Measurements from ENCODE around the gene ZFP36L1.

- TF ChIP-seq POLR2A (IDR thresholded peaks at IDR 0.05), result no peak
- no peak for TF ChIP-seq CTCF (IDR thresholded peaks at IDR 0.05)
- TF ChIP-seq POLR2AphosphoS5 (IDR thresholded peaks at IDR 0.05), result no peak
Observed at GRCh38 chr14:68836082-68836481, 43.2 kb upstream of the ZFP36L1 start.

Data from stomach (tissue), 4 donors.